WTC11 (cell line): Measurements from ENCODE around the gene MS4A15.

Experiments
- FOXJ3 ChIP-seq: sonication (generic); formaldehyde crosslinking; IDR thresholded peaks from 2 replicates; pipeline ENCODE4 v1.9.0; 2021; ENCODE audit warnings: missing genetic modification reagents, mild to moderate bottlenecking, borderline replicate concordance
- JUN ChIP-seq: sonication (generic); formaldehyde crosslinking; IDR thresholded peaks from 2 replicates; pipeline ENCODE4 v1.8.0; 2023; ENCODE audit warnings: mild to moderate bottlenecking, missing genetic modification reagents
- KAT7 ChIP-seq: sonication (generic); formaldehyde crosslinking; IDR thresholded peaks from 2 replicates; pipeline ENCODE4 v1.8.1; 2023; ENCODE audit warnings: missing genetic modification reagents, mild to moderate bottlenecking, borderline replicate concordance
- NR2C2 ChIP-seq: sonication (generic); formaldehyde crosslinking; IDR thresholded peaks from 2 replicates; pipeline ENCODE4 v1.8.0; 2022; ENCODE audit warnings: mild to moderate bottlenecking, missing genetic modification reagents
- NR3C1 ChIP-seq: sonication (generic); formaldehyde crosslinking; conservative IDR thresholded peaks from 2 replicates; pipeline ENCODE4 v1.8.1; 2023; ENCODE audit warnings: low read depth, mild to moderate bottlenecking, missing genetic modification reagents
- ZBTB21 ChIP-seq: sonication (generic); formaldehyde crosslinking; IDR thresholded peaks from 2 replicates; pipeline ENCODE4 v1.8.1; 2023; ENCODE audit warnings: mild to moderate bottlenecking, missing genetic modification reagents, borderline replicate concordance
- ZNF671 ChIP-seq: fragments of 250-450 bp; sonication (Bioruptor Pico); IDR thresholded peaks from 2 replicates; pipeline ENCODE4 v1.8.0; 2021; ENCODE audit warnings: mild to moderate bottlenecking
- TF ChIP-seq, protein P1 (sequence below): sonication (generic); formaldehyde crosslinking; IDR thresholded peaks from 2 replicates; pipeline ENCODE4 v1.8.1; 2023; ENCODE audit warnings: mild to moderate bottlenecking, missing genetic modification reagents
- TF ChIP-seq, protein P2 (sequence below): fragments of 200-600 bp; IDR thresholded peaks from 2 replicates; pipeline ENCODE4 v1.8.0; 2022; ENCODE audit warnings: antibody characterized with exemption
- TF ChIP-seq, protein P3 (sequence below): sonication (generic); formaldehyde crosslinking; IDR thresholded peaks from 2 replicates; pipeline ENCODE4 v1.8.0; 2023; ENCODE audit warnings: mild to moderate bottlenecking, missing genetic modification reagents
- TF ChIP-seq, protein P4 (sequence below): sonication (generic); formaldehyde crosslinking; IDR thresholded peaks from 2 replicates; pipeline ENCODE4 v1.8.0; 2022; ENCODE audit warnings: missing genetic modification reagents
- TF ChIP-seq, protein P5 (sequence below): sonication (generic); formaldehyde crosslinking; IDR thresholded peaks from 2 replicates; pipeline ENCODE4 v1.8.0; 2022; ENCODE audit warnings: mild to moderate bottlenecking, missing genetic modification reagents
- TF ChIP-seq, protein P6 (sequence below): sonication (generic); formaldehyde crosslinking; IDR thresholded peaks from 2 replicates; pipeline ENCODE4 v1.8.1; 2022; ENCODE audit warnings: mild to moderate bottlenecking, moderate library complexity, missing genetic modification reagents
- TF ChIP-seq, protein P7 (sequence below): sonication (generic); formaldehyde crosslinking; IDR thresholded peaks from 2 replicates; pipeline ENCODE4 v1.8.1; 2023; ENCODE audit warnings: mild to moderate bottlenecking, missing genetic modification reagents

DNA sequence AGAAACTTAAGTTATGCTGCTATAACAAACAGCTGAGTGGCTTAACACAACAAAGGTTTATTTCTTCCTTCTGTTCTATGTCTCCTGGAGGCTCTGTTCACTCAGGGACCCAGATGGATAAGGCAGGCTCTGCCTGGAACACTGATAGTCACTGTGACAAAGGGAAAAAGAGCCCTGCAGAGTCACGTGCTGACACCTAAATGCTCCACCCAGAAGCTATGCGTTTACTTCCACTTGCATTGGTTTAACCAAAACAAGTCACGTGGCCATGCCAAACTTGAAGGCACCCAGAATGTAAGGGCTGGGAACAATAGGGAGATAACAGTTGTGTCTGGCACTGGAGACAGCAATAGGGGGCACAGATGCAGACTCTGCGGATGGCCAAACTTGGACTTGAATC is 3.4 kb upstream of the MS4A15 start:
- TF ChIP-seq, protein P1, sequence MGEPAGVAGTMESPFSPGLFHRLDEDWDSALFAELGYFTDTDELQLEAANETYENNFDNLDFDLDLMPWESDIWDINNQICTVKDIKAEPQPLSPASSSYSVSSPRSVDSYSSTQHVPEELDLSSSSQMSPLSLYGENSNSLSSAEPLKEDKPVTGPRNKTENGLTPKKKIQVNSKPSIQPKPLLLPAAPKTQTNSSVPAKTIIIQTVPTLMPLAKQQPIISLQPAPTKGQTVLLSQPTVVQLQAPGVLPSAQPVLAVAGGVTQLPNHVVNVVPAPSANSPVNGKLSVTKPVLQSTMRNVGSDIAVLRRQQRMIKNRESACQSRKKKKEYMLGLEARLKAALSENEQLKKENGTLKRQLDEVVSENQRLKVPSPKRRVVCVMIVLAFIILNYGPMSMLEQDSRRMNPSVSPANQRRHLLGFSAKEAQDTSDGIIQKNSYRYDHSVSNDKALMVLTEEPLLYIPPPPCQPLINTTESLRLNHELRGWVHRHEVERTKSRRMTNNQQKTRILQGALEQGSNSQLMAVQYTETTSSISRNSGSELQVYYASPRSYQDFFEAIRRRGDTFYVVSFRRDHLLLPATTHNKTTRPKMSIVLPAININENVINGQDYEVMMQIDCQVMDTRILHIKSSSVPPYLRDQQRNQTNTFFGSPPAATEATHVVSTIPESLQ = no peak
- TF ChIP-seq, protein P2, sequence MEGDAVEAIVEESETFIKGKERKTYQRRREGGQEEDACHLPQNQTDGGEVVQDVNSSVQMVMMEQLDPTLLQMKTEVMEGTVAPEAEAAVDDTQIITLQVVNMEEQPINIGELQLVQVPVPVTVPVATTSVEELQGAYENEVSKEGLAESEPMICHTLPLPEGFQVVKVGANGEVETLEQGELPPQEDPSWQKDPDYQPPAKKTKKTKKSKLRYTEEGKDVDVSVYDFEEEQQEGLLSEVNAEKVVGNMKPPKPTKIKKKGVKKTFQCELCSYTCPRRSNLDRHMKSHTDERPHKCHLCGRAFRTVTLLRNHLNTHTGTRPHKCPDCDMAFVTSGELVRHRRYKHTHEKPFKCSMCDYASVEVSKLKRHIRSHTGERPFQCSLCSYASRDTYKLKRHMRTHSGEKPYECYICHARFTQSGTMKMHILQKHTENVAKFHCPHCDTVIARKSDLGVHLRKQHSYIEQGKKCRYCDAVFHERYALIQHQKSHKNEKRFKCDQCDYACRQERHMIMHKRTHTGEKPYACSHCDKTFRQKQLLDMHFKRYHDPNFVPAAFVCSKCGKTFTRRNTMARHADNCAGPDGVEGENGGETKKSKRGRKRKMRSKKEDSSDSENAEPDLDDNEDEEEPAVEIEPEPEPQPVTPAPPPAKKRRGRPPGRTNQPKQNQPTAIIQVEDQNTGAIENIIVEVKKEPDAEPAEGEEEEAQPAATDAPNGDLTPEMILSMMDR = no peak
- TF ChIP-seq NR3C1 (CRISPR knock-in tag) = no peak
- no peak for TF ChIP-seq JUN (CRISPR knock-in tag)
- no peak for TF ChIP-seq NR2C2 (CRISPR knock-in tag)
- TF ChIP-seq, protein P3, sequence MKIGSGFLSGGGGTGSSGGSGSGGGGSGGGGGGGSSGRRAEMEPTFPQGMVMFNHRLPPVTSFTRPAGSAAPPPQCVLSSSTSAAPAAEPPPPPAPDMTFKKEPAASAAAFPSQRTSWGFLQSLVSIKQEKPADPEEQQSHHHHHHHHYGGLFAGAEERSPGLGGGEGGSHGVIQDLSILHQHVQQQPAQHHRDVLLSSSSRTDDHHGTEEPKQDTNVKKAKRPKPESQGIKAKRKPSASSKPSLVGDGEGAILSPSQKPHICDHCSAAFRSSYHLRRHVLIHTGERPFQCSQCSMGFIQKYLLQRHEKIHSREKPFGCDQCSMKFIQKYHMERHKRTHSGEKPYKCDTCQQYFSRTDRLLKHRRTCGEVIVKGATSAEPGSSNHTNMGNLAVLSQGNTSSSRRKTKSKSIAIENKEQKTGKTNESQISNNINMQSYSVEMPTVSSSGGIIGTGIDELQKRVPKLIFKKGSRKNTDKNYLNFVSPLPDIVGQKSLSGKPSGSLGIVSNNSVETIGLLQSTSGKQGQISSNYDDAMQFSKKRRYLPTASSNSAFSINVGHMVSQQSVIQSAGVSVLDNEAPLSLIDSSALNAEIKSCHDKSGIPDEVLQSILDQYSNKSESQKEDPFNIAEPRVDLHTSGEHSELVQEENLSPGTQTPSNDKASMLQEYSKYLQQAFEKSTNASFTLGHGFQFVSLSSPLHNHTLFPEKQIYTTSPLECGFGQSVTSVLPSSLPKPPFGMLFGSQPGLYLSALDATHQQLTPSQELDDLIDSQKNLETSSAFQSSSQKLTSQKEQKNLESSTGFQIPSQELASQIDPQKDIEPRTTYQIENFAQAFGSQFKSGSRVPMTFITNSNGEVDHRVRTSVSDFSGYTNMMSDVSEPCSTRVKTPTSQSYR (CRISPR knock-in tag) = no peak
- TF ChIP-seq, protein P4, sequence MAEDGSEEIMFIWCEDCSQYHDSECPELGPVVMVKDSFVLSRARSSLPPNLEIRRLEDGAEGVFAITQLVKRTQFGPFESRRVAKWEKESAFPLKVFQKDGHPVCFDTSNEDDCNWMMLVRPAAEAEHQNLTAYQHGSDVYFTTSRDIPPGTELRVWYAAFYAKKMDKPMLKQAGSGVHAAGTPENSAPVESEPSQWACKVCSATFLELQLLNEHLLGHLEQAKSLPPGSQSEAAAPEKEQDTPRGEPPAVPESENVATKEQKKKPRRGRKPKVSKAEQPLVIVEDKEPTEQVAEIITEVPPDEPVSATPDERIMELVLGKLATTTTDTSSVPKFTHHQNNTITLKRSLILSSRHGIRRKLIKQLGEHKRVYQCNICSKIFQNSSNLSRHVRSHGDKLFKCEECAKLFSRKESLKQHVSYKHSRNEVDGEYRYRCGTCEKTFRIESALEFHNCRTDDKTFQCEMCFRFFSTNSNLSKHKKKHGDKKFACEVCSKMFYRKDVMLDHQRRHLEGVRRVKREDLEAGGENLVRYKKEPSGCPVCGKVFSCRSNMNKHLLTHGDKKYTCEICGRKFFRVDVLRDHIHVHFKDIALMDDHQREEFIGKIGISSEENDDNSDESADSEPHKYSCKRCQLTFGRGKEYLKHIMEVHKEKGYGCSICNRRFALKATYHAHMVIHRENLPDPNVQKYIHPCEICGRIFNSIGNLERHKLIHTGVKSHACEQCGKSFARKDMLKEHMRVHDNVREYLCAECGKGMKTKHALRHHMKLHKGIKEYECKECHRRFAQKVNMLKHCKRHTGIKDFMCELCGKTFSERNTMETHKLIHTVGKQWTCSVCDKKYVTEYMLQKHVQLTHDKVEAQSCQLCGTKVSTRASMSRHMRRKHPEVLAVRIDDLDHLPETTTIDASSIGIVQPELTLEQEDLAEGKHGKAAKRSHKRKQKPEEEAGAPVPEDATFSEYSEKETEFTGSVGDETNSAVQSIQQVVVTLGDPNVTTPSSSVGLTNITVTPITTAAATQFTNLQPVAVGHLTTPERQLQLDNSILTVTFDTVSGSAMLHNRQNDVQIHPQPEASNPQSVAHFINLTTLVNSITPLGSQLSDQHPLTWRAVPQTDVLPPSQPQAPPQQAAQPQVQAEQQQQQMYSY (CRISPR knock-in tag) = no peak
- TF ChIP-seq, protein P5, sequence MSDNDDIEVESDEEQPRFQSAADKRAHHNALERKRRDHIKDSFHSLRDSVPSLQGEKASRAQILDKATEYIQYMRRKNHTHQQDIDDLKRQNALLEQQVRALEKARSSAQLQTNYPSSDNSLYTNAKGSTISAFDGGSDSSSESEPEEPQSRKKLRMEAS (CRISPR knock-in tag) = no peak
- TF ChIP-seq ZBTB21 = no peak
- TF ChIP-seq, protein P6, sequence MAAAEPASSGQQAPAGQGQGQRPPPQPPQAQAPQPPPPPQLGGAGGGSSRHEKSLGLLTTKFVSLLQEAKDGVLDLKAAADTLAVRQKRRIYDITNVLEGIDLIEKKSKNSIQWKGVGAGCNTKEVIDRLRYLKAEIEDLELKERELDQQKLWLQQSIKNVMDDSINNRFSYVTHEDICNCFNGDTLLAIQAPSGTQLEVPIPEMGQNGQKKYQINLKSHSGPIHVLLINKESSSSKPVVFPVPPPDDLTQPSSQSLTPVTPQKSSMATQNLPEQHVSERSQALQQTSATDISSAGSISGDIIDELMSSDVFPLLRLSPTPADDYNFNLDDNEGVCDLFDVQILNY = no peak
- TF ChIP-seq ZNF671 (CRISPR knock-in tag) = no peak
- TF ChIP-seq KAT7 (CRISPR knock-in tag) = no peak
- TF ChIP-seq, protein P7, sequence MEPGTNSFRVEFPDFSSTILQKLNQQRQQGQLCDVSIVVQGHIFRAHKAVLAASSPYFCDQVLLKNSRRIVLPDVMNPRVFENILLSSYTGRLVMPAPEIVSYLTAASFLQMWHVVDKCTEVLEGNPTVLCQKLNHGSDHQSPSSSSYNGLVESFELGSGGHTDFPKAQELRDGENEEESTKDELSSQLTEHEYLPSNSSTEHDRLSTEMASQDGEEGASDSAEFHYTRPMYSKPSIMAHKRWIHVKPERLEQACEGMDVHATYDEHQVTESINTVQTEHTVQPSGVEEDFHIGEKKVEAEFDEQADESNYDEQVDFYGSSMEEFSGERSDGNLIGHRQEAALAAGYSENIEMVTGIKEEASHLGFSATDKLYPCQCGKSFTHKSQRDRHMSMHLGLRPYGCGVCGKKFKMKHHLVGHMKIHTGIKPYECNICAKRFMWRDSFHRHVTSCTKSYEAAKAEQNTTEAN = no peak
- no peak for TF ChIP-seq FOXJ3
